B cell (primary cell): Measurements from ENCODE around the gene MEN1. TPM values are rescaled to one million over a fixed set of nuclear protein-coding genes. Genes with fewer than 3 reads are reported as not detected.

Source experiments
- ATAC-seq: fragments of 200-7000 bp; cut with Tn5 transposase; one replicate; pipeline ENCODE4 v1.10.0; 2021; ENCODE audit warnings: low read depth, mild to moderate bottlenecking, moderate number of reproducible peaks, moderate library complexity
- CTCF ChIA-PET: fragments of 350-600 bp; sonication (Branson Sonifier 250); formaldehyde crosslinking; loops from one replicate; lab custom pipeline; 2021; ENCODE audit warnings: antibody characterized with exemption, inconsistent platforms; lab: Charles Lee
- POLR2A ChIA-PET: fragments of 350-600 bp; sonication (Branson Sonifier 250); formaldehyde crosslinking; loops from one replicate; lab custom pipeline; 2021; ENCODE audit warnings: antibody characterized with exemption; lab: Charles Lee
- DNase-seq: peaks from one replicate; pipeline ENCODE4 v3.0.0; 2013
- H2AFZ ChIP-seq: 2 replicates; pipeline ENCODE4 v1.6.1; 2012; ENCODE audit warnings: mild to moderate bottlenecking, low read depth, low read length; ENCODE audit not compliant: insufficient read depth, poor library complexity, severe bottlenecking
- H3K27ac ChIP-seq, 2 donors: 1 replicate in 1 of 2; 2 replicates in 1 of 2; pipeline ENCODE4 v1.5.1; 2012 to 2013; ENCODE audit warnings: low read length in 2 of 2, mild to moderate bottlenecking in 2 of 2, moderate library complexity in 1 of 2
- H3K27me3 ChIP-seq, 4 experiments: fragments of 200-600 bp in 1 of 4; sonication (generic) in 1 of 4; replicated peaks in 1 of 4; 1 replicate in 2 of 4; 2 replicates in 2 of 4; pipeline versions ENCODE4 v1.6.1 to v1.7.0; 2013 to 2016; ENCODE audit warnings: low read length in 3 of 4, mild to moderate bottlenecking in 2 of 4, mixed read lengths in 1 of 4, moderate library complexity in 1 of 4; ENCODE audit not compliant: insufficient read depth in 4 of 4, control insufficient read depth in 3 of 4; ENCODE audit errors: control extremely low read depth in 1 of 4
- H3K36me3 ChIP-seq, 2 experiments: replicated peaks in 1 of 2; 1 replicate in 1 of 2; 2 replicates in 1 of 2; pipeline versions ENCODE4 v1.6.1 to v1.7.1; 2013; ENCODE audit warnings: low read length in 1 of 2; ENCODE audit not compliant: insufficient read depth in 2 of 2, control insufficient read depth in 1 of 2; ENCODE audit errors: control extremely low read depth in 1 of 2, extremely low read depth in 1 of 2
- H3K4me1 ChIP-seq, 2 donors: fragments of 200-600 bp in 1 of 2; sonication (generic) in 1 of 2; 1 replicate in 1 of 2; 2 replicates in 1 of 2; pipeline versions ENCODE4 v1.5.1 to v1.6.1; 2013 to 2017; ENCODE audit warnings: low read length in 2 of 2; ENCODE audit not compliant: control insufficient read depth in 2 of 2, insufficient read depth in 2 of 2
- H3K4me2 ChIP-seq: replicated peaks from 2 replicates; pipeline ENCODE3; 2012; ENCODE audit warnings: mild to moderate bottlenecking, low read depth, low read length; ENCODE audit not compliant: poor library complexity, severe bottlenecking
- H3K4me3 ChIP-seq, 5 experiments: fragments of 200-600 bp in 1 of 5; sonication (generic) in 1 of 5; 1 replicate in 3 of 5; 2 replicates in 2 of 5; pipeline versions ENCODE4 v1.5.1 to v1.7.0; 2011 to 2016; ENCODE audit warnings: low read length in 4 of 5, mild to moderate bottlenecking in 4 of 5, low read depth in 2 of 5, control low read depth in 1 of 5, moderate library complexity in 1 of 5; ENCODE audit not compliant: insufficient read depth in 1 of 5; ENCODE audit errors: control extremely low read depth in 1 of 5, extremely low read depth in 1 of 5
- H3K79me2 ChIP-seq: fragments of 200-600 bp; sonication (generic); one replicate; pipeline ENCODE4 v1.6.0; 2016; ENCODE audit warnings: low read length; ENCODE audit not compliant: control insufficient read depth, insufficient read depth
- H3K9ac ChIP-seq: fragments of 200-600 bp; sonication (generic); 2 replicates; pipeline ENCODE4 v1.6.1; 2017; ENCODE audit warnings: mild to moderate bottlenecking, low read length, moderate library complexity
- H3K9me3 ChIP-seq, 3 donors: one replicate each; pipeline versions ENCODE4 v1.6.1 to v1.7.1; 2013; ENCODE audit warnings: low read length in 2 of 3; ENCODE audit not compliant: control insufficient read depth in 2 of 3, insufficient read depth in 1 of 3; ENCODE audit errors: control extremely low read depth in 1 of 3
- H4K20me1 ChIP-seq: 2 replicates; pipeline ENCODE4 v1.6.0; 2012; ENCODE audit warnings: mild to moderate bottlenecking, low read length; ENCODE audit not compliant: insufficient read depth, control insufficient read depth, poor library complexity, severe bottlenecking
- H3K27ac Mint-ChIP-seq: one replicate; pipeline ENCODE4 v1.8.0; 2021; ENCODE audit warnings: mixed read lengths
- H3K27me3 Mint-ChIP-seq: one replicate; pipeline ENCODE4 v1.8.0; 2021; ENCODE audit warnings: mixed read lengths
- H3K4me1 Mint-ChIP-seq: one replicate; pipeline ENCODE4 v1.8.0; 2021; ENCODE audit warnings: mixed read lengths
- H3K4me3 Mint-ChIP-seq: one replicate; pipeline ENCODE4 v1.8.0; 2021; ENCODE audit warnings: mixed read lengths
- H3K9me3 Mint-ChIP-seq: one replicate; pipeline ENCODE4 v1.8.0; 2022; ENCODE audit warnings: mixed read lengths; ENCODE audit not compliant: insufficient read depth
- CTCF ChIP-seq: fragments of 200-600 bp; IDR thresholded peaks from one replicate; pipeline ENCODE4 v1.8.0; 2022; ENCODE audit warnings: antibody characterized with exemption, mild to moderate bottlenecking
- EZH2 ChIP-seq: IDR thresholded peaks from 2 replicates; pipeline ENCODE4 v1.6.1; 2012; ENCODE audit warnings: borderline replicate concordance, low read depth, mild to moderate bottlenecking, moderate library complexity, low read length; ENCODE audit not compliant: insufficient read depth, poor library complexity, severe bottlenecking
- WGBS: methylation state at CpG from one replicate; pipeline ENCODE4 v1.1.5; 2013; ENCODE audit warnings: missing lambda C conversion rate; ENCODE audit not compliant: insufficient coverage; 5-methylcytosine and 5-hydroxymethylcytosine counted together
- intact Hi-C: fragments of 100-400 bp; cut with micrococcal nuclease; formaldehyde crosslinking; loops from one replicate; pipeline ENCODE4 v1.10.0; 2022
- polyA plus RNA-seq: library from polyadenylated mRNA; depleted of rRNA; stranded (reverse); fragments of >200 nt; gene quantifications from 2 replicates; pipeline ENCODE4 v1.2.3, GENCODE V29; 2012
- total RNA-seq, 2 donors: library from RNA; stranded (reverse); fragments of 120-200 nt in 1 of 2; gene quantifications; 1 replicate in 1 of 2; 2 replicates in 1 of 2; pipeline versions ENCODE4 v1.2.3 to v1.2.4, GENCODE V29; 2013 to 2022

Gene MEN1
- total and polyA plus RNA-seq, 2 donors (not counting 1 experiment from before 2014, with no cell fraction given) = 48.2 to 68.5 TPM

- whole genome bisulfite sequencing = 94% methylated on average over 13 of the region's 30 CpGs
- intact Hi-C loops = no loop called here
These were observed 45.0 kb downstream of the MEN1 start for GRCh38 chr11:64765291-64765850.

More at GRCh38 chr11:64765291-64765850, 45.0 kb downstream of the MEN1 start:
- peaks cover 85 to 99% of the 10 kb centered on the region in 2 donors for H3K4me1 ChIP-seq
- no peak overlapping the region for H3K9ac ChIP-seq
- H3K4me3 Mint-ChIP-seq = peak overlapping the region; percentile 74
- peak overlapping the region; percentile 88 for H3K27ac Mint-ChIP-seq
- no peaks in the 10 kb centered on the region for H3K9me3 ChIP-seq
- no peaks in the 10 kb centered on the region for H3K27me3 Mint-ChIP-seq
- no peak for ATAC-seq
- H3K27ac ChIP-seq = peak overlapping the region in 1 of 2 donors; percentile 17
- H4K20me1 ChIP-seq = peaks cover 60% of the 10 kb centered on the region
- H3K79me2 ChIP-seq = peaks cover 52% of the 10 kb centered on the region
- DNase-seq = no peak
- no peaks in the 10 kb centered on the region for H3K9me3 Mint-ChIP-seq
- H3K4me1 Mint-ChIP-seq = peaks cover 88% of the 10 kb centered on the region
- H3K27me3 ChIP-seq = no peaks in the 10 kb centered on the region
- ChIA-PET CTCF (interaction anchor here (1.0 to 12.2 kb wide), 3 partner anchors 11 to 18 kb away, joined by 3 to 280 read pairs (median 11); partner anchors contain the start of genes RASGRP2 and SF1), POLR2A (interaction anchor here (3.9 to 8.8 kb wide), 2 partner anchors 11 to 19 kb away, joined by 48 to 175 read pairs; partner anchors contain the start of genes RASGRP2 and SF1)
- H3K4me2 ChIP-seq = peak overlapping the region; percentile 66
- H2AFZ ChIP-seq = no peak overlapping the region
- TF ChIP-seq EZH2 (no peak), CTCF (no peak)
- peaks cover 5 to 81% of the 10 kb centered on the region in 2 experiments for H3K36me3 ChIP-seq
- H3K4me3 ChIP-seq = peak overlapping the region in 1 of 5 experiments; percentile 18
